OCI-LY3 (cell line): ENCODE results near the gene C17orf67.

Experiments used
- H2AFZ ChIP-seq: fragments of 200-600, 300-600 bp; shearing (Covaris generic); 2 replicates; pipeline ENCODE4 v1.6.0; 2014; ENCODE audit warnings: antibody characterized with exemption, low read depth, low read length
- H3K27ac ChIP-seq: fragments of 200-600, 300-600 bp; sonication (generic); 2 replicates; pipeline ENCODE4 v1.5.1; 2014; ENCODE audit warnings: mild to moderate bottlenecking, low read length, moderate library complexity, mixed read lengths
- H3K27me3 ChIP-seq: fragments of 200-600, 300-600 bp; sonication (generic); 2 replicates; pipeline ENCODE4 v1.6.1; 2014; ENCODE audit warnings: low read depth, low read length, mixed read lengths
- H3K36me3 ChIP-seq: fragments of 200-600, 300-600 bp; sonication (generic); replicated peaks from 2 replicates; pipeline ENCODE3; 2014; ENCODE audit warnings: low read depth, low read length, mixed read lengths
- H3K4me1 ChIP-seq: fragments of 300-600, 200-600 bp; sonication (generic); 2 replicates; pipeline ENCODE4 v1.6.1; 2014; ENCODE audit warnings: low read length, mixed read lengths
- H3K4me2 ChIP-seq: fragments of 200-600, 300-600 bp; sonication (generic); 2 replicates; pipeline ENCODE4 v1.6.1; 2014; ENCODE audit warnings: low read length, mixed read lengths
- H3K4me3 ChIP-seq: fragments of 300-600, 200-600 bp; sonication (generic); 2 replicates; pipeline ENCODE4 v1.5.1; 2014; ENCODE audit warnings: antibody characterized with exemption, mild to moderate bottlenecking, low read length, moderate library complexity
- H3K79me2 ChIP-seq: fragments of 300-600, 200-600 bp; shearing (Covaris generic); 2 replicates; pipeline ENCODE4 v1.6.1; 2014; ENCODE audit warnings: mild to moderate bottlenecking, low read length, mixed read lengths
- H3K9ac ChIP-seq: fragments of 300-600, 200-600 bp; shearing (Covaris generic); 2 replicates; pipeline ENCODE4 v1.6.0; 2014; ENCODE audit warnings: mild to moderate bottlenecking, low read length, moderate library complexity
- H3K9me3 ChIP-seq: fragments of 200-600, 300-600 bp; shearing (Covaris generic); 2 replicates; pipeline ENCODE4 v1.6.1; 2014; ENCODE audit warnings: low read length, mixed read lengths; ENCODE audit not compliant: insufficient read depth
- H4K20me1 ChIP-seq: fragments of 200-600, 300-600 bp; sonication (generic); 2 replicates; pipeline ENCODE4 v1.6.1; 2016; ENCODE audit warnings: low read length, mixed read lengths; ENCODE audit not compliant: insufficient read depth
- EZH2phosphoT487 ChIP-seq: fragments of 200-600 bp; shearing (Covaris generic); IDR thresholded peaks from 2 replicates; pipeline ENCODE4 v1.6.1; 2018; ENCODE audit warnings: antibody characterized with exemption, mixed run types, low read depth
- TF ChIP-seq, protein P1 (sequence below): fragments of 200-600, 300-600 bp; sonication (generic); IDR thresholded peaks from 2 replicates; pipeline ENCODE4 v1.5.1; 2014; ENCODE audit warnings: antibody characterized with exemption, low read length, low read depth

Gene C17orf67

GRCh38 chr17:56851008-56851407, 17.3 kb upstream of the C17orf67 start:
- Histone ChIP-seq H3K4me3 (no peak overlapping the region), H3K9ac (no peak overlapping the region), H3K4me2 (no peak overlapping the region), H3K36me3 (peaks cover 13% of the 10 kb centered on the region), H3K27me3 (no peaks in the 10 kb centered on the region), H3K9me3 (no peaks in the 10 kb centered on the region), H3K4me1 (no peaks in the 10 kb centered on the region; the same call in 1 of the 2 replicates), H4K20me1 (no peaks in the 10 kb centered on the region), H3K79me2 (no peaks in the 10 kb centered on the region), H2AFZ (no peak overlapping the region), H3K27ac (no peak overlapping the region)
- TF ChIP-seq, protein P1, sequence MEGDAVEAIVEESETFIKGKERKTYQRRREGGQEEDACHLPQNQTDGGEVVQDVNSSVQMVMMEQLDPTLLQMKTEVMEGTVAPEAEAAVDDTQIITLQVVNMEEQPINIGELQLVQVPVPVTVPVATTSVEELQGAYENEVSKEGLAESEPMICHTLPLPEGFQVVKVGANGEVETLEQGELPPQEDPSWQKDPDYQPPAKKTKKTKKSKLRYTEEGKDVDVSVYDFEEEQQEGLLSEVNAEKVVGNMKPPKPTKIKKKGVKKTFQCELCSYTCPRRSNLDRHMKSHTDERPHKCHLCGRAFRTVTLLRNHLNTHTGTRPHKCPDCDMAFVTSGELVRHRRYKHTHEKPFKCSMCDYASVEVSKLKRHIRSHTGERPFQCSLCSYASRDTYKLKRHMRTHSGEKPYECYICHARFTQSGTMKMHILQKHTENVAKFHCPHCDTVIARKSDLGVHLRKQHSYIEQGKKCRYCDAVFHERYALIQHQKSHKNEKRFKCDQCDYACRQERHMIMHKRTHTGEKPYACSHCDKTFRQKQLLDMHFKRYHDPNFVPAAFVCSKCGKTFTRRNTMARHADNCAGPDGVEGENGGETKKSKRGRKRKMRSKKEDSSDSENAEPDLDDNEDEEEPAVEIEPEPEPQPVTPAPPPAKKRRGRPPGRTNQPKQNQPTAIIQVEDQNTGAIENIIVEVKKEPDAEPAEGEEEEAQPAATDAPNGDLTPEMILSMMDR, result no peak
- no peak for TF ChIP-seq EZH2phosphoT487

- H3K9ac ChIP-seq, result no peak overlapping the region
- no peaks in the 10 kb centered on the region for H3K9me3 ChIP-seq
- H3K27ac ChIP-seq, result no peak overlapping the region
- H3K4me2 ChIP-seq, result no peak overlapping the region
- no peaks in the 10 kb centered on the region for H3K27me3 ChIP-seq
- H3K4me1 ChIP-seq, result no peaks in the 10 kb centered on the region; the same call in 1 of the 2 replicates
- no peak overlapping the region for H2AFZ ChIP-seq
- peaks cover 13% of the 10 kb centered on the region for H3K36me3 ChIP-seq
- H4K20me1 ChIP-seq, result no peaks in the 10 kb centered on the region
- TF ChIP-seq, protein P1, result no peak
- TF ChIP-seq EZH2phosphoT487, result no peak
- H3K79me2 ChIP-seq, result no peaks in the 10 kb centered on the region
- no peak overlapping the region for H3K4me3 ChIP-seq
Observed at GRCh38 chr17:56850591-56850990, 16.9 kb upstream of the C17orf67 start.

- no peaks in the 10 kb centered on the region; the same call in 1 of the 2 replicates for H3K4me1 ChIP-seq
- no peak overlapping the region for H3K9ac ChIP-seq
- H3K4me3 ChIP-seq, result no peak overlapping the region
- H3K27me3 ChIP-seq, result no peaks in the 10 kb centered on the region
- H3K27ac ChIP-seq, result no peak overlapping the region
- TF ChIP-seq, protein P1, result no peak
- TF ChIP-seq EZH2phosphoT487, result no peak
- no peak overlapping the region for H3K4me2 ChIP-seq
- no peaks in the 10 kb centered on the region for H3K79me2 ChIP-seq
- no peak overlapping the region for H2AFZ ChIP-seq
- no peaks in the 10 kb centered on the region for H3K9me3 ChIP-seq
- H3K36me3 ChIP-seq, result peaks cover 13% of the 10 kb centered on the region
- no peaks in the 10 kb centered on the region for H4K20me1 ChIP-seq
Observed at GRCh38 chr17:56849131-56849530, 15.4 kb upstream of the C17orf67 start.

DNA sequence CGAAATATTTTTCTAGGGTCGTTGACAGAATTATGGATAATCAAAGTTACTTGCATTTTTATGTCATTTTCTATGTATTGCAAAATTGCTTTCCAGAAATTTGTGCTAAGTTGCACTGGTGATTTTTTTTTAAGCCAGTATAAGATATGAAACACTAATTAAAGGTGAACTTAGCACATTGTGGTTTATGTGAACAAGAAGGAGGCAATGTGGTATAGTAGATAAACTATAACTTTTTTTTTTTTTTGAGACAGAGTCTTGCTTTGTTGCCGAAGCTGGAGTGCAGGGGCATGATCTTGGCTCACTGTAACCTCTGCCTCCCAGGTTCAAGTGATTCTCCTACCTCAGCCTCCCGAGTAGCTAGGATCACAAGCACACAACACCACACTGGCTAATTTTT, 13.4 kb upstream of the C17orf67 start:
- Histone ChIP-seq H3K27ac (no peak overlapping the region), H3K4me1 (no peaks in the 10 kb centered on the region; the same call in 1 of the 2 replicates), H3K79me2 (no peaks in the 10 kb centered on the region), H3K27me3 (no peaks in the 10 kb centered on the region), H3K9ac (no peak overlapping the region), H3K4me3 (no peak overlapping the region), H2AFZ (no peak overlapping the region), H3K9me3 (no peaks in the 10 kb centered on the region), H3K4me2 (no peak overlapping the region), H4K20me1 (no peaks in the 10 kb centered on the region), H3K36me3 (peaks cover 10% of the 10 kb centered on the region)
- TF ChIP-seq EZH2phosphoT487, result no peak
- TF ChIP-seq, protein P1, result no peak
